K562 (cell line): ENCODE results near the gene COL4A2. TPM values are rescaled to one million over a fixed set of nuclear protein-coding genes. Genes with fewer than 3 reads are reported as not detected.

ENCODE experiments used
- ATAC-seq: fragments of 200-7000 bp; cut with Tn5 transposase; 3 replicates; pipeline ENCODE4 v1.9.1; 2020; ENCODE audit warnings: moderate library complexity
- BruUV-seq: library from RNA; stranded (reverse); fragments of 400-500 nt; replicated peaks from 2 replicates; lab custom pipeline; 2021; lab: Mats Ljungman, UMichigan
- CTCF ChIA-PET: fragments of 300-600 bp; formaldehyde crosslinking; extraction: SDS; loops from one replicate; lab custom pipeline; 2021; ENCODE audit warnings: low intra/inter-chr PET ratio; lab: Yijun Ruan, JAX
- POLR2A ChIA-PET: fragments of 300-600, 350-650 bp; sonication (Branson Sonifier 250); formaldehyde crosslinking; extraction: SDS; loops from one replicate; lab custom pipeline; 2021; ENCODE audit warnings: antibody characterized with exemption, inconsistent platforms; lab: Yijun Ruan, JAX
- DNase-seq, 4 experiments: peaks; one replicate each; pipeline versions ENCODE4 v3.0.0 to v3.0.0-alpha.2; 2011 to 2018; ENCODE audit warnings: low spot score in 3 of 4, mixed read lengths in 3 of 4; ENCODE audit errors: extremely low read depth in 1 of 4
- FAIRE-seq: peaks from 2 replicates; lab custom pipeline; 2011; peaks lifted over from hg19 to GRCh38; lab: Jason Lieb, UNC
- H2AFZ ChIP-seq: 2 replicates; pipeline ENCODE4 v1.6.0; 2011; ENCODE audit warnings: low read depth, low read length, control low read depth, inconsistent platforms
- H3K27ac ChIP-seq: fragments of 200-600 bp; 3 replicates; pipeline ENCODE4 v1.8.0; 2011; ENCODE audit warnings: low read depth, mild to moderate bottlenecking, control low read depth, inconsistent platforms, low read length, moderate library complexity, mixed read lengths; ENCODE audit errors: extremely low read depth
- H3K27me3 ChIP-seq, 2 experiments: fragments of 300-600 bp in 1 of 2; 2 replicates in 1 of 2; 3 replicates in 1 of 2; pipeline versions ENCODE4 v1.6.0 to v1.8.0; 2011; ENCODE audit warnings: inconsistent platforms in 2 of 2, low read length in 2 of 2, mild to moderate bottlenecking in 1 of 2, mixed read lengths in 1 of 2, moderate library complexity in 1 of 2; ENCODE audit not compliant: control insufficient read depth in 2 of 2, insufficient read depth in 2 of 2
- H3K36me3 ChIP-seq: fragments of 300-600 bp; 3 replicates; pipeline ENCODE4 v1.8.0; 2011; ENCODE audit warnings: mild to moderate bottlenecking, low read length, inconsistent platforms; ENCODE audit not compliant: control insufficient read depth, insufficient read depth
- H3K4me1 ChIP-seq, 2 experiments: fragments of 200-600 bp in 1 of 2; replicated peaks in 1 of 2; 2 replicates in 1 of 2; 3 replicates in 1 of 2; pipeline versions ENCODE4 v1.5.1 to v1.8.0; 2011; ENCODE audit warnings: inconsistent platforms in 2 of 2, low read length in 2 of 2, mild to moderate bottlenecking in 1 of 2, mixed read lengths in 1 of 2, moderate library complexity in 1 of 2; ENCODE audit not compliant: control insufficient read depth in 2 of 2, insufficient read depth in 2 of 2
- H3K4me2 ChIP-seq: 2 replicates; pipeline ENCODE4 v1.6.1; 2011; ENCODE audit warnings: low read length, control low read depth, inconsistent platforms, mixed read lengths; ENCODE audit not compliant: insufficient read depth
- H3K4me3 ChIP-seq: fragments of 200-600 bp; sonication (generic), shearing (Covaris generic); 2 replicates; pipeline ENCODE4 v1.5.1; 2016; ENCODE audit warnings: control low read depth, inconsistent platforms
- H3K79me2 ChIP-seq: fragments of 200-600 bp; 3 replicates; pipeline ENCODE4 v1.8.0; 2011; ENCODE audit warnings: low read length, inconsistent platforms; ENCODE audit not compliant: control insufficient read depth, insufficient read depth
- H3K9ac ChIP-seq, 2 experiments: 2 replicates each; pipeline versions ENCODE4 v1.6.0 to v1.6.1; 2011; ENCODE audit warnings: low read depth in 2 of 2, low read length in 2 of 2, control low read depth in 1 of 2, inconsistent platforms in 1 of 2, mild to moderate bottlenecking in 1 of 2, mixed read lengths in 1 of 2; ENCODE audit not compliant: insufficient read depth in 1 of 2
- H3K9me1 ChIP-seq: one replicate; pipeline ENCODE4 v1.6.0; 2011; ENCODE audit warnings: inconsistent platforms, mild to moderate bottlenecking, low read length, moderate library complexity; ENCODE audit not compliant: control insufficient read depth, insufficient read depth
- H3K9me3 ChIP-seq: replicated peaks from 2 replicates; pipeline ENCODE4 v1.5.1; 2011; ENCODE audit warnings: low read depth, low read length, inconsistent platforms; ENCODE audit not compliant: control insufficient read depth, insufficient read depth
- H4K20me1 ChIP-seq: replicated peaks from 2 replicates; pipeline ENCODE4 v1.6.1; 2011; ENCODE audit warnings: low read length, inconsistent platforms, mixed read lengths; ENCODE audit not compliant: control insufficient read depth, insufficient read depth
- HOXB6 ChIP-seq: fragments of 250-450 bp; sonication (Bioruptor Pico); IDR thresholded peaks from 2 replicates; pipeline ENCODE4 v1.5.1; 2022; ENCODE audit warnings: mild to moderate bottlenecking, borderline replicate concordance
- KHSRP ChIP-seq: fragments of 450-650 bp; IDR thresholded peaks from 2 replicates; pipeline ENCODE4 v1.6.1; 2017
- NR3C1 ChIP-seq: sonication (generic); formaldehyde crosslinking; IDR thresholded peaks from 2 replicates; pipeline ENCODE4 v1.8.1; 2022; ENCODE audit warnings: missing genetic modification reagents
- NUFIP1 ChIP-seq: fragments of 450-650 bp; IDR thresholded peaks from 2 replicates; pipeline ENCODE4 v1.6.1; 2018; ENCODE audit not compliant: partially characterized antibody
- RBM22 ChIP-seq: fragments of 200-400 bp; formaldehyde crosslinking; IDR thresholded peaks from 2 replicates; pipeline ENCODE4 v1.6.1; 2018; ENCODE audit warnings: low read length, low read depth; ENCODE audit not compliant: poor library complexity, severe bottlenecking
- SREBF2 ChIP-seq: sonication (generic); formaldehyde crosslinking; IDR thresholded peaks from 2 replicates; pipeline ENCODE4 v1.4.0; 2020; ENCODE audit warnings: mild to moderate bottlenecking, missing genetic modification reagents
- ZNF583 ChIP-seq: fragments of 250-450 bp; sonication (Bioruptor Pico); IDR thresholded peaks from 2 replicates; pipeline ENCODE4 v1.4.0; 2020
- WGBS: fragments of 100-300 bp; shearing (Covaris generic); methylation state at CpG from one replicate; pipeline ENCODE4 v1.1.6; 2016; ENCODE audit warnings: low coverage, mixed read lengths; ENCODE audit not compliant: insufficient coverage; ENCODE audit errors: missing lambda C conversion rate; 5-methylcytosine and 5-hydroxymethylcytosine counted together
- in situ Hi-C: fragments of 300-500 bp; cut with MboI; formaldehyde crosslinking; loops from 4 replicates; pipeline ENCODE4 v1.15.0; 2018; ENCODE audit warnings: inconsistent platforms, mixed read lengths
- intact Hi-C: fragments of 100-400 bp; cut with micrococcal nuclease; formaldehyde crosslinking; loops from 2 replicates; pipeline ENCODE4 v1.14.2; 2022
- polyA plus RNA-seq, 8 experiments: library from polyadenylated mRNA; depleted of rRNA in 4 of 8; stranded (reverse) in 5 of 8; unstranded in 3 of 8; fragments of >200 nt; fragmentation: Nextera tagmentation in 2 of 8; fragmentation: Illumina TruSeq in 1 of 8; extraction: Ambion mirVana in 2 of 8; extraction: Trizol in 1 of 8; gene quantifications; 2 replicates each; pipeline versions ENCODE4 v1.2.1 to v1.2.3, GENCODE V29; 2011 to 2014; ENCODE audit warnings: inconsistent platforms in 1 of 8, missing spikeins in 1 of 8
- total RNA-seq, 7 experiments: library from RNA; depleted of rRNA in 6 of 7; stranded (reverse); fragments of >200 nt in 6 of 7; fragmentation: Illumina TruSeq in 2 of 7; extraction: Trizol in 2 of 7; gene quantifications; 2 replicates each; pipeline versions ENCODE4 v1.2.1 to v1.2.3, GENCODE V29; 2011 to 2021; ENCODE audit warnings: low replicate concordance in 1 of 7
- TF ChIP-seq, protein P1 (sequence below): fragments of 450-650 bp; formaldehyde crosslinking; IDR thresholded peaks from 2 replicates; pipeline ENCODE4 v1.4.0; 2020; ENCODE audit warnings: mild to moderate bottlenecking, mixed read lengths

Gene COL4A2
- total and polyA plus RNA-seq, 9 of the 15 experiments (the other 6 are each of a cell fraction or from before 2014, with no cell fraction given), result 0.13 to 15.2 (median 8.1) TPM

DNA sequence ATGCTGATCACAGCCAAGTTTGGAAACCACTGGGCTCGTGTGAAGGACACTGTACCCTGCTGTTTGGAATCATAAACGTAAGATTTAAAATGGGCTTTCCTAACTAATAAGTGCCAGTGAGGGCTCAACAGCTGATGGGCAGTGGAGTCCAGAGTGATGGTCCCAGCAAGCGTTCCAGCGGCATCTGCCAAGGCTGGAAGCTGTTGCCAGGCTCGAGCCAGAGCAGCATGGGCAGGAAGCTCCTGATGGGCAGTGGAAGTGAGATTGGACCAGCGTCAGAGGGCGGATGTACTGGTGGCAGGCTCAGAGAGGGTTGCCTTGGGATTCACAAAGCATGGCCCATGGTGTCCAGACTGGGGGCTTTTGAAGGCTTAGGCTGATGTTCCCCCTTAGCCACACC, 30.2 kb downstream of the COL4A2 start:
- H3K9ac ChIP-seq, result no peak overlapping the region
- no peak overlapping the region for H3K4me2 ChIP-seq
- intact Hi-C loops (no loop called here), in situ Hi-C loops (no loop called here)
- POLR2A ChIA-PET, result no interaction called here
- no peak overlapping the region for H3K4me3 ChIP-seq
- FAIRE-seq, result no peak
- H3K27ac ChIP-seq, result no peak overlapping the region
- 5% methylated on average over 7 of the region's 7 CpGs for WGBS
- no peak overlapping the region for H2AFZ ChIP-seq
- DNase-seq, result no peak
- peaks cover 0 to 30% of the 10 kb centered on the region in 2 experiments; a peak in 4 of 5 replicates for H3K27me3 ChIP-seq
- no peaks in the 10 kb centered on the region for H3K79me2 ChIP-seq
- H4K20me1 ChIP-seq, result no peaks in the 10 kb centered on the region
- BruUV-seq, result no TSS peak
- no peaks in the 10 kb centered on the region for H3K9me1 ChIP-seq
- no peaks in the 10 kb centered on the region for H3K9me3 ChIP-seq
- no peak for TF ChIP-seq KHSRP
- no peak for TF ChIP-seq SREBF2 (CRISPR knock-in tag)
- TF ChIP-seq HOXB6 (CRISPR knock-in tag), result no peak
- no peak for TF ChIP-seq NUFIP1
- TF ChIP-seq NR3C1 (CRISPR knock-in tag), result no peak
- TF ChIP-seq ZNF583, result no peak
- TF ChIP-seq RBM22, result no peak
- TF ChIP-seq, protein P1, sequence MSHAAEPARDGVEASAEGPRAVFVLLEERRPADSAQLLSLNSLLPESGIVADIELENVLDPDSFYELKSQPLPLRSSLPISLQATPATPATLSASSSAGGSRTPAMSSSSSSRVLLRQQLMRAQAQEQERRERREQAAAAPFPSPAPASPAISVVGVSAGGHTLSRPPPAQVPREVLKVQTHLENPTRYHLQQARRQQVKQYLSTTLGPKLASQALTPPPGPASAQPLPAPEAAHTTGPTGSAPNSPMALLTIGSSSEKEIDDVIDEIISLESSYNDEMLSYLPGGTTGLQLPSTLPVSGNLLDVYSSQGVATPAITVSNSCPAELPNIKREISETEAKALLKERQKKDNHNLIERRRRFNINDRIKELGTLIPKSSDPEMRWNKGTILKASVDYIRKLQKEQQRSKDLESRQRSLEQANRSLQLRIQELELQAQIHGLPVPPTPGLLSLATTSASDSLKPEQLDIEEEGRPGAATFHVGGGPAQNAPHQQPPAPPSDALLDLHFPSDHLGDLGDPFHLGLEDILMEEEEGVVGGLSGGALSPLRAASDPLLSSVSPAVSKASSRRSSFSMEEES (CRISPR knock-in tag), result no peak
- no peak for ATAC-seq
- no peaks in the 10 kb centered on the region for H3K4me1 ChIP-seq
- H3K36me3 ChIP-seq, result no peaks in the 10 kb centered on the region
- CTCF ChIA-PET, result no interaction called here
